Testis (tissue), 3 donors: ENCODE results near the gene FOXL2NB. TPM values are rescaled to one million over a fixed set of nuclear protein-coding genes. Genes with fewer than 3 reads are reported as not detected.
A peak's percentile ranks its signal among the peaks of the same experiment; 100 is the strongest.

Source experiments
- DNase-seq: peaks from one replicate; pipeline ENCODE4 v3.0.0-alpha.2; 2019
- H3K27ac ChIP-seq, 2 donors: fragments of 200-600 bp; sonication (generic); one replicate each; pipeline ENCODE4 v1.5.1; 2019
- H3K27me3 ChIP-seq: fragments of 200-600 bp; sonication (generic); one replicate; pipeline ENCODE4 v1.5.1; 2019
- H3K36me3 ChIP-seq: fragments of 200-600 bp; sonication (generic); one replicate; pipeline ENCODE4 v1.5.1; 2017; ENCODE audit warnings: low read depth; ENCODE audit errors: missing control alignments
- H3K4me1 ChIP-seq: fragments of 200-600 bp; sonication (generic); one replicate; pipeline ENCODE4 v1.5.1; 2019
- H3K4me3 ChIP-seq, 2 donors: fragments of 200-600 bp; sonication (generic); one replicate each; pipeline ENCODE4 v1.5.1; 2017 to 2019
- H3K9me3 ChIP-seq: fragments of 200-600 bp; sonication (generic); one replicate; pipeline ENCODE4 v1.5.1; 2017
- CTCF ChIP-seq, 3 experiments: fragments of 450-650 bp in 2 of 3; fragments of 200-600 bp in 1 of 3; sonication (generic) in 1 of 3; IDR thresholded peaks; one replicate each; pipeline ENCODE4 v1.5.1; 2016 to 2019; ENCODE audit warnings: antibody characterized with exemption in 3 of 3, mild to moderate bottlenecking in 2 of 3, moderate library complexity in 1 of 3
- POLR2A ChIP-seq: fragments of 450-650 bp; IDR thresholded peaks from one replicate; pipeline ENCODE4 v1.6.1; 2017; ENCODE audit warnings: antibody characterized with exemption, mild to moderate bottlenecking, moderate library complexity
- WGBS, 2 donors: methylation state at CpG; one replicate each; pipeline ENCODE4 v1.1.5; 2018; 5-methylcytosine and 5-hydroxymethylcytosine counted together
- intact Hi-C: fragments of 100-400 bp; cut with DNase I; formaldehyde crosslinking; loops from one replicate; pipeline ENCODE4 v1.15.1; 2023; ENCODE audit warnings: low total_unique reads
- polyA plus RNA-seq: library from polyadenylated mRNA; stranded (reverse); fragments of 350-450 nt; fragmentation: Illumina TruSeq; extraction: RNeasy Lipid Tissue Mini Kit (QIAGEN cat#74804); gene quantifications from one replicate; pipeline ENCODE4 v1.2.3, GENCODE V29; 2014; ENCODE audit warnings: low read depth, low replicate concordance; ENCODE audit not compliant: insufficient read depth
- total RNA-seq, 2 donors: library from RNA; depleted of rRNA; stranded (reverse); fragments of >200 nt; gene quantifications; one replicate each; pipeline ENCODE4 v1.2.3, GENCODE V29; 2016

FOXL2NB gene
- total and polyA plus RNA-seq, 3 donors from 2014 or later, result 2.3 to 2.8 (median 2.7) TPM

GRCh38 chr3:138938056-138938876 is 8.8 kb upstream of the FOXL2NB start:
- 6 to 11% methylated on average over 5 to 47 of the region's 48 CpGs for WGBS, 2 donors
- peaks cover 6% of the 10 kb centered on the region for H3K27me3 ChIP-seq
- no peak for TF ChIP-seq POLR2A
- TF ChIP-seq CTCF (IDR thresholded peaks at IDR 0.05), result no peak
- no peaks in the 10 kb centered on the region for H3K36me3 ChIP-seq
- H3K4me3 ChIP-seq, result peak overlapping the region in 1 of 2 donors; percentile 2
- no peak for DNase-seq
- H3K4me1 ChIP-seq, result peaks cover 6% of the 10 kb centered on the region
- no peaks in the 10 kb centered on the region for H3K9me3 ChIP-seq
- intact Hi-C loops, result no loop called here
- H3K27ac ChIP-seq, result no peak overlapping the region

GRCh38 chr3:138938877-138939560 is 8.0 kb upstream of the FOXL2NB start:
- 7 to 8% methylated on average over 25 to 32 of the region's 32 CpGs for WGBS, 2 donors
- intact Hi-C loops, result no loop called here
- Histone ChIP-seq H3K36me3 (no peaks in the 10 kb centered on the region), H3K4me3 (no peak overlapping the region), H3K27ac (no peak overlapping the region), H3K9me3 (no peaks in the 10 kb centered on the region), H3K27me3 (peaks cover 6% of the 10 kb centered on the region), H3K4me1 (peaks cover 6% of the 10 kb centered on the region)
- TF ChIP-seq CTCF (IDR thresholded peaks at IDR 0.05) (no peak), POLR2A (no peak)
- no peak for DNase-seq

- WGBS, 2 donors, result 7 to 8% methylated on average over 48 to 52 of the region's 52 CpGs
- H3K27me3 ChIP-seq, result peaks cover 6% of the 10 kb centered on the region
- peak; percentile 18 for DNase-seq
- no peaks in the 10 kb centered on the region for H3K36me3 ChIP-seq
- TF ChIP-seq POLR2A (no peak), CTCF (IDR thresholded peaks at IDR 0.05) (no peak)
- peaks cover 6% of the 10 kb centered on the region for H3K4me1 ChIP-seq
- no peak overlapping the region for H3K4me3 ChIP-seq
- no peak overlapping the region for H3K27ac ChIP-seq
- H3K9me3 ChIP-seq, result no peaks in the 10 kb centered on the region
- intact Hi-C loops, result no loop called here
These were observed 7.3 kb upstream of the FOXL2NB start for GRCh38 chr3:138939561-138940241.

GRCh38 chr3:138940446-138940845 is 6.6 kb upstream of the FOXL2NB start:
- intact Hi-C loops, result no loop called here
- no peak for TF ChIP-seq POLR2A
- Histone ChIP-seq H3K4me1 (peaks cover 6% of the 10 kb centered on the region), H3K4me3 (no peak overlapping the region), H3K27me3 (peaks cover 6% of the 10 kb centered on the region), H3K9me3 (no peaks in the 10 kb centered on the region), H3K27ac (no peak overlapping the region), H3K36me3 (no peaks in the 10 kb centered on the region)
- WGBS, 2 donors, result 57 to 64% methylated on average over 6 of the region's 6 CpGs
- no peak for DNase-seq

GRCh38 chr3:138941259-138941885 is 5.6 kb upstream of the FOXL2NB start:
- DNase-seq, result peak; percentile 25
- intact Hi-C loops, result no loop called here
- Histone ChIP-seq H3K4me3 (no peak overlapping the region), H3K4me1 (peaks cover 9% of the 10 kb centered on the region), H3K27ac (no peak overlapping the region), H3K9me3 (no peaks in the 10 kb centered on the region), H3K36me3 (no peaks in the 10 kb centered on the region), H3K27me3 (peaks cover 6% of the 10 kb centered on the region)
- TF ChIP-seq POLR2A (no peak), CTCF (IDR thresholded peaks at IDR 0.05) (peak in 1 of 3 experiments; percentile 18)
- 53 to 60% methylated on average over 2 to 7 of the region's 7 CpGs for WGBS, 2 donors
